CD4-positive, alpha-beta T cell (primary cell): ENCODE results near the gene ARHGAP18. TPM values are rescaled to one million over a fixed set of nuclear protein-coding genes. Genes with fewer than 3 reads are reported as not detected.

Experiments
- ATAC-seq: fragments of 200-7000 bp; cut with Tn5 transposase; one replicate; pipeline ENCODE4 v1.10.0; 2022; ENCODE audit warnings: mild to moderate bottlenecking; ENCODE audit not compliant: poor library complexity
- CTCF ChIA-PET: fragments of 350-600 bp; sonication (Branson Sonifier 250); formaldehyde crosslinking; loops from one replicate; lab custom pipeline; 2021; ENCODE audit warnings: antibody characterized with exemption, inconsistent platforms; lab: Charles Lee
- POLR2A ChIA-PET: fragments of 350-600 bp; sonication (Branson Sonifier 250); formaldehyde crosslinking; loops from one replicate; lab custom pipeline; 2021; ENCODE audit warnings: antibody characterized with exemption, inconsistent platforms; lab: Charles Lee
- DNase-seq, 14 experiments: peaks; one replicate each; pipeline ENCODE4 v3.0.0-alpha.2; 2013 to 2020; ENCODE audit warnings: mixed read lengths in 2 of 14
- H3K27ac ChIP-seq, 2 donors: one replicate each; pipeline versions ENCODE4 v1.5.1 to v1.7.0; 2013; ENCODE audit warnings: low read length in 2 of 2, low read depth in 1 of 2, mild to moderate bottlenecking in 1 of 2
- H3K27me3 ChIP-seq, 2 experiments: 1 replicate in 1 of 2; 2 replicates in 1 of 2; pipeline versions ENCODE4 v1.6.1 to v1.7.0; 2013; ENCODE audit warnings: low read length in 2 of 2, control low read depth in 1 of 2, mild to moderate bottlenecking in 1 of 2, moderate library complexity in 1 of 2; ENCODE audit not compliant: insufficient read depth in 2 of 2, control insufficient read depth in 1 of 2
- H3K36me3 ChIP-seq: one replicate; pipeline ENCODE4 v1.6.1; 2013; ENCODE audit warnings: low read length, control low read depth; ENCODE audit not compliant: insufficient read depth
- H3K4me1 ChIP-seq: one replicate; pipeline ENCODE4 v1.6.1; 2013; ENCODE audit warnings: low read length, control low read depth; ENCODE audit not compliant: insufficient read depth
- H3K4me3 ChIP-seq: one replicate; pipeline ENCODE4 v1.5.1; 2013; ENCODE audit warnings: mild to moderate bottlenecking, low read length, moderate library complexity
- H3K9me3 ChIP-seq, 2 experiments: 1 replicate in 1 of 2; 2 replicates in 1 of 2; pipeline versions ENCODE4 v1.6.1 to v1.7.0; 2013; ENCODE audit warnings: low read length in 2 of 2, mild to moderate bottlenecking in 2 of 2, control low read depth in 1 of 2, moderate library complexity in 1 of 2; ENCODE audit not compliant: control insufficient read depth in 1 of 2, insufficient read depth in 1 of 2
- H3K27ac Mint-ChIP-seq: one replicate; pipeline ENCODE4 v1.8.0; 2020; ENCODE audit warnings: mixed read lengths
- H3K27me3 Mint-ChIP-seq: one replicate; pipeline ENCODE4 v1.8.0; 2021; ENCODE audit warnings: mixed read lengths
- H3K36me3 Mint-ChIP-seq: one replicate; pipeline ENCODE4 v1.8.0; 2021; ENCODE audit warnings: low read depth, mixed read lengths
- H3K4me1 Mint-ChIP-seq: one replicate; pipeline ENCODE4 v1.8.0; 2021; ENCODE audit warnings: low read depth, mixed read lengths
- H3K4me3 Mint-ChIP-seq: one replicate; pipeline ENCODE4 v1.8.0; 2020; ENCODE audit warnings: mild to moderate bottlenecking, mixed read lengths
- H3K9me3 Mint-ChIP-seq: one replicate; pipeline ENCODE4 v1.8.0; 2020; ENCODE audit warnings: mixed read lengths
- CTCF ChIP-seq: fragments of 200-600 bp; IDR thresholded peaks from one replicate; pipeline ENCODE4 v1.8.0; 2022; ENCODE audit warnings: antibody characterized with exemption, mild to moderate bottlenecking
- intact Hi-C, 2 experiments: fragments of 100-400 bp; cut with DNase I in 1 of 2; cut with micrococcal nuclease in 1 of 2; formaldehyde crosslinking; loops; one replicate each; pipeline versions ENCODE4 v1.15.1 to v1.9.0; 2023 to 2025; cut with DNase I, micrococcal nuclease
- total RNA-seq, 174 experiments: library from RNA in 2 of 174; stranded (reverse) in 2 of 174; gene quantifications; one replicate each; pipeline ENCODE4 v1.2.3 and lab custom pipeline; 2021 to 2026

Gene ARHGAP18
- total RNA-seq, 2 experiments from 2014 or later, result 0.71 to 1.3 TPM

- intact Hi-C loops, result no loop called here
- Mint-ChIP-seq H3K36me3 (no peaks in the 10 kb centered on the region), H3K27me3 (no peaks in the 10 kb centered on the region), H3K4me1 (peaks cover 18% of the 10 kb centered on the region), H3K27ac (no peak overlapping the region), H3K9me3 (no peaks in the 10 kb centered on the region), H3K4me3 (no peak overlapping the region)
- no peak for TF ChIP-seq CTCF
- CTCF ChIA-PET, result no interaction called here
- H3K27ac ChIP-seq, result no peak overlapping the region
- DNase-seq (no peak), ATAC-seq (no peak)
- no peaks in the 10 kb centered on the region for H3K9me3 ChIP-seq
- H3K4me3 ChIP-seq, result no peak overlapping the region
- POLR2A ChIA-PET, result no interaction called here
- no peaks in the 10 kb centered on the region for H3K27me3 ChIP-seq
- H3K36me3 ChIP-seq, result no peaks in the 10 kb centered on the region
- H3K4me1 ChIP-seq, result peaks cover 5% of the 10 kb centered on the region
Observed at GRCh38 chr6:129697788-129698187, 12.2 kb downstream of the ARHGAP18 start.

- no peaks in the 10 kb centered on the region for H3K9me3 ChIP-seq
- Mint-ChIP-seq H3K36me3 (no peaks in the 10 kb centered on the region), H3K4me3 (no peak overlapping the region), H3K9me3 (no peaks in the 10 kb centered on the region), H3K27me3 (no peaks in the 10 kb centered on the region), H3K4me1 (peaks cover 21% of the 10 kb centered on the region), H3K27ac (no peak overlapping the region)
- no peak for TF ChIP-seq CTCF
- no peak overlapping the region for H3K4me3 ChIP-seq
- CTCF ChIA-PET, result no interaction called here
- no peaks in the 10 kb centered on the region for H3K36me3 ChIP-seq
- H3K27me3 ChIP-seq, result no peaks in the 10 kb centered on the region
- intact Hi-C loops, result no loop called here
- POLR2A ChIA-PET, result no interaction called here
- H3K27ac ChIP-seq, result no peak overlapping the region
- H3K4me1 ChIP-seq, result peaks cover 5% of the 10 kb centered on the region
- DNase-seq (no peak), ATAC-seq (no peak)
Observed at GRCh38 chr6:129696843-129697242, 13.1 kb downstream of the ARHGAP18 start.

- DNase-seq (no peak), ATAC-seq (no peak)
- ChIA-PET POLR2A (interaction anchor here (0.7 to 1.4 kb wide), 3 partner anchors 9 to 23 kb away, joined by 3 to 5 read pairs (median 4); no protein-coding TSS in a partner anchor), CTCF (interaction anchor here (1.4 kb wide), 1 partner anchor 23 kb away, joined by 3 read pairs; no protein-coding TSS in a partner anchor)
- Mint-ChIP-seq H3K9me3 (no peaks in the 10 kb centered on the region), H3K36me3 (no peaks in the 10 kb centered on the region), H3K27ac (no peak overlapping the region), H3K4me1 (peaks cover 21% of the 10 kb centered on the region), H3K4me3 (no peak overlapping the region), H3K27me3 (no peaks in the 10 kb centered on the region)
- no peaks in the 10 kb centered on the region for H3K27me3 ChIP-seq
- TF ChIP-seq CTCF, result no peak
- no peaks in the 10 kb centered on the region for H3K36me3 ChIP-seq
- H3K4me1 ChIP-seq, result peaks cover 5% of the 10 kb centered on the region
- no peaks in the 10 kb centered on the region for H3K9me3 ChIP-seq
- H3K4me3 ChIP-seq, result no peak overlapping the region
- intact Hi-C loops, result no loop called here
- no peak overlapping the region for H3K27ac ChIP-seq
Observed at GRCh38 chr6:129696028-129696418, 14.0 kb downstream of the ARHGAP18 start.
